Heart left ventricle (tissue), 16 donors: Measurements from ENCODE around the gene PACSIN2. TPM values are rescaled to one million over a fixed set of nuclear protein-coding genes. Genes with fewer than 3 reads are reported as not detected.

ENCODE experiments used
- ATAC-seq, 4 donors: fragments of 200-7000 bp; cut with Tn5 transposase; one replicate each; pipeline ENCODE4 v1.9.1; 2020 to 2022; ENCODE audit warnings: moderate library complexity in 4 of 4, mild to moderate bottlenecking in 3 of 4, moderate number of reproducible peaks in 1 of 4
- DNase-seq, 5 donors: peaks; one replicate each; pipeline ENCODE4 v3.0.0-alpha.2; 2020
- H3K27ac ChIP-seq, 12 donors: fragments of 200-600 bp; sonication (generic) in 4 of 12; one replicate each; pipeline versions ENCODE4 v1.5.0 to v1.8.0; 2016 to 2022; ENCODE audit warnings: mild to moderate bottlenecking in 2 of 12
- H3K27me3 ChIP-seq, 9 donors: fragments of 200-600 bp; sonication (generic) in 2 of 9; one replicate each; pipeline versions ENCODE4 v1.5.1 to v1.8.0; 2016 to 2022; ENCODE audit warnings: mild to moderate bottlenecking in 3 of 9
- H3K36me3 ChIP-seq, 9 donors: fragments of 200-600 bp; sonication (generic) in 2 of 9; one replicate each; pipeline versions ENCODE4 v1.5.0 to v1.8.0; 2018 to 2022; ENCODE audit warnings: mild to moderate bottlenecking in 2 of 9
- H3K4me1 ChIP-seq, 12 donors: fragments of 200-600 bp; sonication (generic) in 4 of 12; one replicate each; pipeline versions ENCODE4 v1.5.0 to v1.8.0; 2016 to 2022; ENCODE audit warnings: mild to moderate bottlenecking in 3 of 12
- H3K4me3 ChIP-seq, 12 donors: fragments of 200-600 bp; sonication (generic) in 4 of 12; one replicate each; pipeline versions ENCODE4 v1.5.0 to v1.8.0; 2017 to 2022; ENCODE audit warnings: mild to moderate bottlenecking in 9 of 12, moderate library complexity in 4 of 12
- H3K9me3 ChIP-seq, 12 donors: fragments of 200-600 bp; sonication (generic) in 4 of 12; one replicate each; pipeline versions ENCODE4 v1.5.0 to v1.8.0; 2016 to 2022; ENCODE audit warnings: mild to moderate bottlenecking in 1 of 12
- POLR2A ChIP-seq, 2 donors: fragments of 450-650 bp; IDR thresholded peaks; one replicate each; pipeline ENCODE4 v1.6.1; 2017; ENCODE audit warnings: antibody characterized with exemption in 2 of 2, mild to moderate bottlenecking in 2 of 2, moderate library complexity in 2 of 2
- WGBS, 4 donors: extraction: QIAGEN DNeasy Blood & Tissue Kit in 2 of 4; methylation state at CpG; one replicate each; pipeline versions ENCODE4 v1.1.5 to v1.1.7; 2013 to 2018; 5-methylcytosine and 5-hydroxymethylcytosine counted together
- intact Hi-C, 10 donors: fragments of 100-400 bp; cut with DNase I; formaldehyde crosslinking; loops; one replicate each; pipeline versions ENCODE4 v1.11.1 to v1.14.2; 2022
- polyA plus RNA-seq, 2 donors: library from polyadenylated mRNA; stranded (reverse); fragments of 200-250 nt; gene quantifications; one replicate each; pipeline ENCODE4 v1.2.3, GENCODE V29; 2013
- total RNA-seq, 9 donors: library from RNA; depleted of rRNA in 2 of 9; stranded (reverse); fragments of >200 nt in 2 of 9; fragmentation: NEBNext Ultra II Directional in 3 of 9; extraction: Animal tissue kit (Norgen Biotek cat#: 25700) in 3 of 9; gene quantifications; one replicate each; pipeline versions ENCODE4 v1.1.0 to v1.2.4, GENCODE V29; 2016 to 2023
- TF ChIP-seq, protein P1 (sequence below), 12 donors: fragments of 200-600 bp; sonication (generic) in 4 of 12; IDR thresholded peaks; one replicate each; pipeline versions ENCODE4 v1.5.0 to v1.8.0; 2018 to 2022; ENCODE audit warnings: antibody characterized with exemption in 12 of 12, mild to moderate bottlenecking in 5 of 12
- donor health status: ischemic (EF 13 %, LVEDD 7.1; RV severe dilation, severe dysfunction).
- donor health status: healthy with polysubstance abuse.
- donor health status: DM: no; HTN: yes; CAD: no.
- donor health status: DM: no; HTN: no; CAD: no.
- donor health status: ischemic (EF 25% LVEDD 6.9; RV normal size, moderate dysfunction).
- donor health status: ischemic (EF 25% LVEDD 5.7; RV mildly dilated, moderate dysfunction).
- donor health status: healthy.
- donor health status: DM: yes; HTN: yes; CAD: no.
- donor health status: ischemic (EF 35%, LVEDD 5.7; RV mildly dilated, moderate dysfunction).
- donor health status: nonischemic (EF 11% LVEDD 7.7; RV severe dilation, severe dysfunction).
- donor health status: DM: yes; HTN: yes; CAD: no.
- donor health status: PGD.
- donor health status: ischemic (EF 29% LVEDD 5.4; RV normal size, mild dysfunction).
- donor health status: nonischemic (EF 23%, LVEDD 6.1; RV moderate dilation, normal function).

PACSIN2 gene
- total and polyA plus RNA-seq, 11 donors = 26.5 to 87.1 (median 59.3) TPM

DNA sequence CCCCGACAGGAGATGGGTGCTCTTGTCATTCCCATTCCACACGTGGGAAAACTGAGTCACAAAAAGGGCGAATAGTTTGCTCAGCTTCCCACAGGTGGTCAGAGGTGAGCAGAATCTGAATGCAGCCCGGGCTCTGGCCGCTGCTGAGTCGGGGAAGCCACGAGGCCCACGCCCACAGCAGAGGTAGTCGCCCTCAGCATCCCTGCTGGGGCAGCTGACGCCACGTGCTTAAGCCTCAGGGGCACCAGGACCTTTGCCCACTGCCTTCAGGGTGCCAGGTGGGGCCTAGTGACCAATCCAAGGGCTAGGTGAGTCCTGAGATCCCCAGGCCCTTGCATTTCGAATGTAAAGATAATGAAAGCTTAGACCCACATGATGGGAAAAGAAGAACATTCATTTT lies 133.7 kb downstream of the PACSIN2 start:
- DNase-seq (no peak), ATAC-seq (no peak)
- H3K4me3 ChIP-seq = no peak overlapping the region
- no peak for TF ChIP-seq POLR2A (IDR thresholded peaks at IDR 0.05)
- TF ChIP-seq, protein P1, sequence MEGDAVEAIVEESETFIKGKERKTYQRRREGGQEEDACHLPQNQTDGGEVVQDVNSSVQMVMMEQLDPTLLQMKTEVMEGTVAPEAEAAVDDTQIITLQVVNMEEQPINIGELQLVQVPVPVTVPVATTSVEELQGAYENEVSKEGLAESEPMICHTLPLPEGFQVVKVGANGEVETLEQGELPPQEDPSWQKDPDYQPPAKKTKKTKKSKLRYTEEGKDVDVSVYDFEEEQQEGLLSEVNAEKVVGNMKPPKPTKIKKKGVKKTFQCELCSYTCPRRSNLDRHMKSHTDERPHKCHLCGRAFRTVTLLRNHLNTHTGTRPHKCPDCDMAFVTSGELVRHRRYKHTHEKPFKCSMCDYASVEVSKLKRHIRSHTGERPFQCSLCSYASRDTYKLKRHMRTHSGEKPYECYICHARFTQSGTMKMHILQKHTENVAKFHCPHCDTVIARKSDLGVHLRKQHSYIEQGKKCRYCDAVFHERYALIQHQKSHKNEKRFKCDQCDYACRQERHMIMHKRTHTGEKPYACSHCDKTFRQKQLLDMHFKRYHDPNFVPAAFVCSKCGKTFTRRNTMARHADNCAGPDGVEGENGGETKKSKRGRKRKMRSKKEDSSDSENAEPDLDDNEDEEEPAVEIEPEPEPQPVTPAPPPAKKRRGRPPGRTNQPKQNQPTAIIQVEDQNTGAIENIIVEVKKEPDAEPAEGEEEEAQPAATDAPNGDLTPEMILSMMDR (IDR thresholded peaks at IDR 0.05) = no peak
- H3K27me3 ChIP-seq = no peaks in the 10 kb centered on the region
- intact Hi-C loops = loop anchor here in 1 of 10 donors (5.0 kb wide), 1 partner anchor 76 kb away; no protein-coding TSS in a partner anchor
- H3K36me3 ChIP-seq = peaks cover 0 to 99% (median 96%) of the 10 kb centered on the region in 9 donors
- H3K9me3 ChIP-seq = no peaks in the 10 kb centered on the region
- H3K27ac ChIP-seq = no peak overlapping the region
- H3K4me1 ChIP-seq = peaks cover 0 to 43% (median 2%) of the 10 kb centered on the region in 12 donors
- 89 to 95% (median 95%) methylated on average over 5 to 12 of the region's 12 CpGs for WGBS, 4 donors

DNA sequence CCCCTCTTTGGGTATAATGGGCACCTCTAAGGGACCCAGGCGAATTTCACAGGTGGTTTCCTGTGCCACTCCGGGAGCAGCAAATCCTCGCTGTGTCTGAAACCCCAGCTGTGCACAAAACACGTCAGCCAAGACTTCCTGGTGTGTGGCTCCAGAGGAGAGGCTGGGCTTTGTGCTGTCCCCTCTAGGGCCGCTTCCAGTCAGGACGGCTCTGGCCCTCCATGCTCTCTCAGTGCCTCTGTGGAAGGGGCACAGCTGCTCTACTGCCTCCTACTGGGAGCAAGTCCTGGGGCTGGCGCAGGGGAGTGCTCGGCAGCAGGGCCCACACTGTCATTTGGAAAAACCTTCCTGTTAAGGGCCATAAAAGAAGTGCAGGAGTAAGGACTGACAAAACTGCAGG lies 134.1 kb downstream of the PACSIN2 start:
- ATAC-seq = no peak
- TF ChIP-seq POLR2A (IDR thresholded peaks at IDR 0.05) = no peak
- TF ChIP-seq, protein P1 (IDR thresholded peaks at IDR 0.05) = peak in 1 of 12 donors; percentile 17
- peaks cover 0 to 41% (median 2%) of the 10 kb centered on the region in 12 donors for H3K4me1 ChIP-seq
- H3K27me3 ChIP-seq = no peaks in the 10 kb centered on the region
- no peak overlapping the region for H3K4me3 ChIP-seq
- H3K27ac ChIP-seq = no peak overlapping the region
- DNase-seq = no peak
- H3K9me3 ChIP-seq = no peaks in the 10 kb centered on the region
- peaks cover 0 to 99% (median 97%) of the 10 kb centered on the region in 9 donors for H3K36me3 ChIP-seq
- intact Hi-C loops = loop anchor here in 1 of 10 donors (5.0 kb wide), 1 partner anchor 76 kb away; no protein-coding TSS in a partner anchor
- WGBS, 4 donors = 78 to 89% (median 87%) methylated on average over 4 to 8 of the region's 8 CpGs

DNA sequence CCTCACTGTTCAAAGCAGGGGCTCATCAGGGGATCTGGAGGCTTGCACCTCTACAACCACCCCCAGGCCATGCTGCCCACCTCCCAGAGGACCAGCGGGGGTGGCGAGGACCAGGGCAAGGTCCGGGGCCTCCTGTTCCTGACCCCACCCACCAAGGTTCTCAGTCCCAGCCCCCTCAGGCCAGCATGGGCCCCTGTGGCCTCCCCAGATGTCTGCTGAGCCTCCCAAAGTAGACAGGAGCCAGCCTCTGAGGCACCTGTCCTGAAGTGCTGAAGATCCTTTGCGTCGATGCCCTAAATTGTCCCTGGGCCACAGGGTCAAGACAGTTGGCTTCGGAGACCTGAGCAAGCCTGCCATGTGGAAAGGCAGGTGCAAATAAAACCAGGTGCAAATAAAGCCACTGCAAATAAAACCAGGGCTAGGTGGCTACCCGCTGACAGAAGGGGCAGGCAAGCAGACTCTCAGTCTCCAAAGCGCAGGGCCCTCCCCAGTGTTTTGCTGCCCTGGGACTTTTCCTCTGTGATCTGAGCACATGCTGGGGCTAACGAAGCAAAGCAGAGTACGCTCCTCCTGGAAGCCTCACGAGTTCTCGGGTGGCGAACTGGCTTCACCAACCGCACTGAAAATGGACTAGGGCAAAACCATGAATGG lies 135.5 kb downstream of the PACSIN2 start:
- Histone ChIP-seq H3K9me3 (no peaks in the 10 kb centered on the region), H3K36me3 (peaks cover 0 to 100% (median 97%) of the 10 kb centered on the region in 9 donors), H3K4me1 (peaks cover 0 to 35% (median 2%) of the 10 kb centered on the region in 12 donors), H3K27ac (peak overlapping the region in 1 of 12 donors; percentile 37), H3K4me3 (no peak overlapping the region), H3K27me3 (no peaks in the 10 kb centered on the region)
- intact Hi-C loops = loop anchor here in 3 of 10 donors (5.0 to 10.0 kb wide), 4 partner anchors 78 to 205 kb away; partner anchors contain the start of genes PACSIN2 (in 1 of the 3) and TTLL1 (in 1 of the 3)
- peak in 1 of 5 donors; percentile 18 for DNase-seq
- no peak for ATAC-seq
- 93 to 98% (median 96%) methylated on average over 8 to 14 of the region's 14 CpGs for WGBS, 4 donors
- TF ChIP-seq, protein P1 (IDR thresholded peaks at IDR 0.05) = no peak
- no peak for TF ChIP-seq POLR2A (IDR thresholded peaks at IDR 0.05)

- WGBS, 4 donors = 74 to 85% (median 82%) methylated on average over 12 to 22 of the region's 22 CpGs
- H3K9me3 ChIP-seq = no peaks in the 10 kb centered on the region
- TF ChIP-seq, protein P1 (IDR thresholded peaks at IDR 0.05) = no peak
- TF ChIP-seq POLR2A (IDR thresholded peaks at IDR 0.05) = no peak
- no peak overlapping the region for H3K4me3 ChIP-seq
- no peaks in the 10 kb centered on the region for H3K27me3 ChIP-seq
- peaks cover 0 to 35% (median 2%) of the 10 kb centered on the region in 12 donors for H3K4me1 ChIP-seq
- DNase-seq (peak in 2 of 5 donors; percentile 57), ATAC-seq (peak in 3 of 4 donors; percentile 20 to 53 (median 37))
- H3K27ac ChIP-seq = peak overlapping the region in 2 of 12 donors; percentile 32 to 37
- peaks cover 0 to 100% (median 97%) of the 10 kb centered on the region in 9 donors for H3K36me3 ChIP-seq
- intact Hi-C loops = loop anchor here in 2 of 10 donors (10.0 kb wide), 3 partner anchors 86 to 206 kb away; partner anchors contain the start of genes PACSIN2 (in 1 of the 2) and TTLL1 (in 1 of the 2)
Measured at GRCh38 chr22:42878561-42879305, 136.2 kb downstream of the PACSIN2 start.
